ENCODE measurements around the gene ZNF433.
"Not testable (repeated sequence)": the region's sequence is repeated elsewhere in the genome, so short reads cannot be mapped to it uniquely, and the experiment has no call there.

The ZNF433 gene

DNA sequence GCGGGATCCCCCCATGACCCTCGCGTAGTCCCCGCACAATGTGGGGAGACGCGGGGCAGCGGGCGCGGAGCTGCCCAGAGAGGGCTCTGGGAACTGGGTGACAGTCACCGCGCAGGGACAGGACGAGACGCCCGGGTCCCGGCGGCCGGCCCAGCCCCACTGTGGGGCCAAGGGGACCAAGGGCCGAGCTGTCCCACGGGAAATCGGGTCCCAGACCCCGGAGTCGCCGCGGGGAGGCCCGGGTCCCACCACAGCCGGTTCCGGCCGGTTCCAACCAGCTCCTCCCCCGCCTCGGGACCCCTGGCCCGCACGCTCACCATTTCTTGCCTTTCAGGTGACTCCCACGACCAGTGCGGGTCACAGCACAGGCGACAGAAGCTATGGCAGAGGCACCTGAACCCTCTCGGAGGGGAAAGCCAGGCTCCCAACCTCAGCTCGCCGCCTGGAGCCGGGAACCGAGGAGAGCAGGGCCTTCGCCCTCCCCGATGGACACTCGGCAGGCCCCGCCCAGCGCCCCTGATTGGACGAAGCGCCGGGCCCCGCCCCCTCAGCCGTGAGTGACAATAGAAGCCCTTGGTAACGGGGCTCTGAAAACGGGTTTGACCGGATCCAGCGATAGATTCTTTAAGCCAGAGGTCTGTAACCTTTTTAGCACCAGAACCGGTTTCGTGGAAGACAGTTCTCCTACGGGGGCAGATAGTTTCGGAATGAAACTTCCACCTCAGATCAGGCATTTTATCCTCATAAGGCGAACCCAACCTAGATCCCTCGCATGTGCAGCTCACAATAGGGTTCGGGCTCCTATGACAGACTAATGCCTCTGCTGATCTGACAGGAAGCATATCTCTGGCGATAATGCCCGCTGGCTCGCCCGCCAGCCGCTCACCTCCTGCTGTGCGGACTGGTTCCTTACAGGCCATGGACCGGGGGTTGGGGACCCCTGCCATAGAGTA lies at the start of gene ZNF433:
Gene ZNF433 (minus strand): TSS at position 460 of the 953 bp plus-strand sequence. CDS start 140 bp downstream, at position 320.
- H3K4me1 ChIP-seq: no peaks in the 10 kb centered on the region; a peak in 1 of 20 replicates
- peak within 1 kb of the TSS; percentile 52 to 71 (median 61) for H3K4me3 ChIP-seq
- H3K9ac ChIP-seq: peak within 1 kb of the TSS; percentile 53 to 79 (median 73); a peak in 21 of 22 replicates
- peak within 1 kb of the TSS; percentile 60 to 78 (median 67) for H3K4me2 ChIP-seq
- TF ChIP-seq Cebpa-rat (IDR thresholded peaks at IDR 0.05): no peak
- peak within 1 kb of the TSS in 7 of 11 experiments; percentile 32 to 64 (median 55); a peak in 15 of 22 replicates for H3K27ac ChIP-seq
- peaks cover 96 to 100% (median 99%) of the 10 kb centered on the region in 11 experiments for H3K9me3 ChIP-seq (replicated peaks in 1 of 11)
- peaks cover 38 to 86% (median 67%) of the 10 kb centered on the region in 11 experiments for H3K36me3 ChIP-seq
- no peaks in the 10 kb centered on the region for H4K20me1 ChIP-seq
- H3K27me3 ChIP-seq: peaks cover 13 to 23% (median 16%) of the 10 kb centered on the region in 11 experiments; a peak in 21 of 22 replicates

DNA sequence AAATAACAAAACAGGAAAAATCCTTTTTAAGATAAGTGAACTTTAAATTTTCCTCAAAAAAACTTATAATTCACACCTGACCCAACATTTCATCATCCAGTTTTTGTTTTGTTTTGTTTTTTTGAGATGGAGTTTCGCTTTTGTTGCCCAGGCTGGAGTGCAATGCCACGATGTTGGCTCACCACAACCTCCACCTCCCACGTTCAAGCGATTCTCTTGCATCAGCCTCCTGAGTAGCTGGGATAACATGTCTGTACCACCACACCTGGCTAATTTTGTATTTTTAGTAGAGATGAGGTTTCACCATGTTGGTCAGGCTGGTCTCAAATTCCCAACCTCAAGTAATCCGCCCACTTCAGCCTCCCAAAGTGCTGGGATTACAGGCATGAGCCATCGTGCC lies 47.9 kb upstream of the ZNF433 start:
- Histone ChIP-seq H3K9me3 (replicated peaks in 1 of 11) (peaks cover 76 to 97% (median 84%) of the 10 kb centered on the region in 11 experiments), H3K36me3 (peaks cover 45 to 64% (median 60%) of the 10 kb centered on the region in 11 experiments)
- not testable (repeated sequence) for H3K4me2 ChIP-seq, H3K4me3 ChIP-seq, H3K27ac ChIP-seq, H3K9ac ChIP-seq, H3K27me3 ChIP-seq, H4K20me1 ChIP-seq, H3K4me1 ChIP-seq

DNA sequence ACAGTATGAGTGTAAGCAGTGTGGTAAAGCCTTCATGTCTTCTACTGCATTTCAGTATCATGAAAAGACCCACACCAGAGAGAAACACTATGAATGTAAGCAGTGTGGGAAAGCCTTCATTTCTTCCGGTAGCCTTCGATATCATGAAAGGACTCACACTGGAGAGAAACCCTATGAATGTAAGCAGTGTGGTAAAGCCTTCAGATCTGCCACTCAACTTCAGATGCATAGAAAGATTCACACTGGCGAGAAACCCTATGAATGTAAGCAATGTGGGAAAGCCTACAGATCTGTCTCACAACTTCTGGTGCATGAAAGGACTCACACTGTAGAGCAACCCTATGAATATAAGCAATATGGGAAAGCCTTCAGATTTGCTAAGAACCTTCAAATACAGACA lies 41.9 kb upstream of the ZNF433 start:
- H3K4me3 ChIP-seq: peak overlapping the region; percentile 4 to 52 (median 36); a peak in 14 of 20 replicates
- H3K36me3 ChIP-seq: peaks cover 85 to 100% (median 96%) of the 10 kb centered on the region in 11 experiments

DNA sequence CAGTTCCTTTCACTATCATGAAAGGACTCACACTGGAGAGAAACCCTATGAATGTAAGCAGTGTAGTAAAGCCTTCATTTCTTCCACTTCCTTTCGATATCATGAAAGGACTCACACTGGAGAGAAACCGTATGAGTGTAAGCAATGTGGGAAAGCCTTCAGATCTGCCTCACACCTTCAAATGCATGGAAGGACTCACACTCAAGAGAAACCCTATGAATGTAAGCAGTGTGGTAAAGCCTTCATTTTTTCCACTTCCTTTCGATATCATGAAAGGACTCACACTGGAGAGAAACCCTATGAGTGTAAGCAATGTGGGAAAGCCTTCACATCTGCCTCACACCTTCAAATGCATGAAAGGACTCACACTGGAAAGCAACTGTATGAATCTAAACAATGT lies 40.9 kb upstream of the ZNF433 start:
- H3K4me3 ChIP-seq: peak overlapping the region; percentile 2 to 52 (median 36); a peak in 16 of 20 replicates

More for the DNA sequence above, 41.9 kb upstream of the ZNF433 start:
- Histone ChIP-seq H3K4me2 (no peak overlapping the region), H3K9ac (no peak overlapping the region), H3K4me1 (peaks cover 0 to 7% (median 0%) of the 10 kb centered on the region in 10 experiments; a peak in 1 of 20 replicates), H4K20me1 (no peaks in the 10 kb centered on the region), H3K9me3 (replicated peaks in 1 of 11) (peaks cover 100% of the 10 kb centered on the region in 11 experiments), H3K27ac (no peak overlapping the region), H3K27me3 (no peaks in the 10 kb centered on the region)
- no peak for TF ChIP-seq Cebpa-rat (IDR thresholded peaks at IDR 0.05)

DNA sequence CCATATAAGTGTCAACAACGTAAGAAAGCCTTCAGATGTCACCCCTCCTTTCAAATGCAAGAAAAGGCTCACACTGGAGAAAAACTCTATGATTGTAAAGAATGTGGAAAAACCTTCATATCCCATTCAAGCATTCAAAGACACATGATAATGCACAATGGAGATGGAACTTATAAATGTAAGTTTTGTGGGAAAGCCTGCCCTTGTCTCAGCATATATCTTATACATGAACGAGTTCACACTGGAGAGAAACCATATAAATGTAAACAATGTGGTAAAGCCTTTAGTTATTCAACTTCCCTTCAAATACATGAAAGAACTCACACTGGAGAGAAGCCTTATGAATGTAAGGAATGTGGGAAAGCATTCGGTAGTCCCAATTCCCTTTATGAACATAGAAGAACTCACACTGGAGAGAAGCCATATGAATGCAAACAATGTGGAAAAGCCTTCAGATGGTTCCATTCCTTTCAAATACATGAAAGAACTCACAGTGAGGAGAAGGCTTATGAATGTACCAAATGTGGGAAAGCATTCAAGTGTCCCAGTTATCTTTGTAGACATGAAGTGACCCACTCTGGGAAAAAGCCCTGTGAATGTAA lies 40.2 kb upstream of the ZNF433 start:
- peaks cover 100% of the 10 kb centered on the region in 11 experiments for H3K9me3 ChIP-seq (replicated peaks in 1 of 11)

More for the DNA sequence above, 40.9 kb upstream of the ZNF433 start:
- H3K9ac ChIP-seq, H3K27me3 ChIP-seq, H4K20me1 ChIP-seq, H3K4me1 ChIP-seq, H3K4me2 ChIP-seq, H3K27ac ChIP-seq: not testable (repeated sequence)
- Histone ChIP-seq H3K9me3 (replicated peaks in 1 of 11) (peaks cover 100% of the 10 kb centered on the region in 11 experiments), H3K36me3 (peaks cover 91 to 100% (median 98%) of the 10 kb centered on the region in 11 experiments)

DNA sequence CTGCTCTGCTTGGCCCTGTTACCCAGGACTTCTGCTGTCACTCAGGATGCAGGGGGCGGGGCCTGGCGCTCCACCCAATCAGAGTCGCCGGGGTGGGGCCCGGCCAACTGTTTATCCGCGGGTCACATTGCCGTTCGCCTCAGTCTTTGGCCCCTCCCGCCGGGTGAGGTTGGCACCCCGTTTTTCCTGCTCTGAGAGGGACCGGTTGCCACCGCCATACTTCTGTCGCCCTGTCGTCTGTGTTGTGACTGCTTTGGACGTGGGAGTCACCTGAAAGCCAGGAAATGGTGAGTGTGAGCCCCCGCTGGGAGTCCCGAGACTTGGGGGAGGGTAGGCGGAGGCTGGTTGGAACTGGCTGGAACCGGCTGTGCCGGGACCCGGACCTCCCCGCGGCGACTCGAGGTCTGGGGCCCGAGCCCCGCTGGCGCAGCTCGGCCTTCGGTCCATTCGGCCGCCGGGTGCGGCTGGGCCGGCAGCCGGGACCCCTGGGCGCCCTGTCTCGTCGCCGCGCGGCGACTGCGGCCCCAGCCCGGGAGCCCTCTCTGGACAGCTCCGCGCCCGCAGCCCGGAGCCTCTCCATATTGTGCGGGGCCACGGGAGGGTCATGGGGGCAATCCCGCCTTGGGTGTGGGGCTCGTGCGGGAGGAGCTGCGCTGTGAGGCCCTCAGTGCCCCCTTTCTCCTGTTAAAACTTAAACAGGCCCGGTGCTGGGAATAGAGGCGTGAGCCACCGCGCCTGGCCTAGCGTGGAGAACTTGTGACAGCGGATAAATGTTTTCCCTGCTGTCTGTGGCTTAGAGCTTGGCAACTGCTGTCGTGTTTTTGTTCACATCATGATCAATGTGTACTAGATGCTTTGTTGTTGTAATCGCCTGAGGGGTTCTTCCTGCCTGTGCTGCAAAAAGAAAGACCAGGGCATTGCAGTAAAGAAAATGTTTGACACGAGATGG lies 29.4 kb upstream of the ZNF433 start, which contains the start of gene ZNF844:
Gene ZNF844 (plus strand): TSS at position 142 of the 949 bp plus-strand sequence. CDS start 143 bp downstream, at position 285.
- peak within 1 kb of the TSS; percentile 79 to 98 (median 86) for H3K4me3 ChIP-seq
- H3K36me3 ChIP-seq: peaks cover 25 to 36% (median 34%) of the 10 kb centered on the region in 11 experiments
- peaks cover 41 to 46% (median 45%) of the 10 kb centered on the region in 11 experiments for H3K9me3 ChIP-seq (replicated peaks in 1 of 11)
- peak within 1 kb of the TSS; percentile 68 to 95 (median 85) for H3K4me2 ChIP-seq
- H3K27ac ChIP-seq: peak within 1 kb of the TSS; percentile 88 to 98 (median 93)
- H4K20me1 ChIP-seq: no peaks in the 10 kb centered on the region
- H3K9ac ChIP-seq: peak within 1 kb of the TSS; percentile 90 to 98 (median 94)
- H3K4me1 ChIP-seq: peaks cover 8 to 23% (median 13%) of the 10 kb centered on the region in 10 experiments
- TF ChIP-seq Cebpa-rat (IDR thresholded peaks at IDR 0.05): no peak
- H3K27me3 ChIP-seq: no peaks in the 10 kb centered on the region

More for the DNA sequence above, 40.2 kb upstream of the ZNF433 start:
- Histone ChIP-seq H3K4me2 (no peak overlapping the region), H4K20me1 (no peaks in the 10 kb centered on the region), H3K4me1 (peaks cover 0 to 7% (median 0%) of the 10 kb centered on the region in 10 experiments; a peak in 1 of 20 replicates), H3K9ac (no peak overlapping the region), H3K36me3 (peaks cover 92 to 100% (median 98%) of the 10 kb centered on the region in 11 experiments), H3K27me3 (no peaks in the 10 kb centered on the region), H3K27ac (no peak overlapping the region), H3K4me3 (peak overlapping the region; percentile 2 to 52 (median 32); a peak in 18 of 20 replicates)
- TF ChIP-seq Cebpa-rat (IDR thresholded peaks at IDR 0.05): no peak

DNA sequence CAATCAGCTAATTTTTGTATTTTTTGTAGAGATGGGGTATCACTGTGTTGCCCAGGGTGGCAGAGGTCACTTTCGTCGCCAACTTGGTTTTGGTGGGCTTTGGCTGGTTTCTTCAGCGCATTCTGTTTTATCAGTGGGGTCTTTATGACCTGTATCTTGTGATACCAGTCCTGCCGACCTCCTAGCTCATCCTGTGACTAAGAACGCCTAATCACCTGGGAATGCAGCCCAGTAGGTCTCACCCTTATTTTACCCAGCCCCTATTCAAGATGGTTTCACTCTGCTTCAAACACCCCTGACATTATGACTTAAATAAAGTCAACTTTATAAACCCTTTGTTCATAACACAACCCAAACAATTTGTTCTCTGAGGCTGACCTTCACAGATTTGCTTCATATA lies 20.3 kb upstream of the ZNF433 start:
- H3K36me3 ChIP-seq: no peaks in the 10 kb centered on the region
- no peaks in the 10 kb centered on the region; a peak in 1 of 22 replicates for H4K20me1 ChIP-seq
- no peak for TF ChIP-seq Cebpa-rat (IDR thresholded peaks at IDR 0.05)
- H3K27ac ChIP-seq: no peak overlapping the region
- H3K9me3 ChIP-seq (replicated peaks in 1 of 11): peaks cover 0 to 6% (median under 1%) of the 10 kb centered on the region in 11 experiments; a peak in 8 of 22 replicates
- no peaks in the 10 kb centered on the region for H3K27me3 ChIP-seq
- H3K4me2 ChIP-seq: no peak overlapping the region
- peaks cover 8 to 25% (median 15%) of the 10 kb centered on the region in 10 experiments; a peak in 19 of 20 replicates for H3K4me1 ChIP-seq
- H3K9ac ChIP-seq: no peak overlapping the region
- no peak overlapping the region for H3K4me3 ChIP-seq

Measured in BLaER1 treated with 17β-estradiol and CSF1 and Interleukin-3, amounts not matched to agents 10 nM and 100 nM (cell line).